OCI-LY1 (cell line): ENCODE results near the gene SLC46A1.
"Not testable (repeated sequence)": the region's sequence is repeated elsewhere in the genome, so short reads cannot be mapped to it uniquely, and the experiment has no call there.

Source experiments
- CTCF ChIP-seq: fragments of 200-600 bp; sonication (generic), shearing (Covaris generic); IDR thresholded peaks from 2 replicates; pipeline ENCODE4 v1.5.1; 2017; ENCODE audit warnings: mild to moderate bottlenecking, antibody characterized with exemption, low read length, moderate library complexity, mixed read lengths
- EZH2 ChIP-seq: fragments of 200-600 bp; sonication (generic), shearing (Covaris generic); IDR thresholded peaks from 2 replicates; pipeline ENCODE4 v1.8.0; 2017; ENCODE audit warnings: borderline replicate concordance, mixed run types, mild to moderate bottlenecking, antibody characterized with exemption, low read length, moderate library complexity, mixed read lengths

GRCh38 chr17:28434326-28434725 lies 28.3 kb upstream of the SLC46A1 start:
- not testable (repeated sequence) for TF ChIP-seq CTCF, EZH2
